ENCODE data around the gene TTLL10. TPM values are rescaled to one million over a fixed set of nuclear protein-coding genes. Genes with fewer than 3 reads are reported as not detected.

TTLL10 gene
- total RNA-seq, 1 experiment from 2014 or later, result 0.68 TPM

DNA sequence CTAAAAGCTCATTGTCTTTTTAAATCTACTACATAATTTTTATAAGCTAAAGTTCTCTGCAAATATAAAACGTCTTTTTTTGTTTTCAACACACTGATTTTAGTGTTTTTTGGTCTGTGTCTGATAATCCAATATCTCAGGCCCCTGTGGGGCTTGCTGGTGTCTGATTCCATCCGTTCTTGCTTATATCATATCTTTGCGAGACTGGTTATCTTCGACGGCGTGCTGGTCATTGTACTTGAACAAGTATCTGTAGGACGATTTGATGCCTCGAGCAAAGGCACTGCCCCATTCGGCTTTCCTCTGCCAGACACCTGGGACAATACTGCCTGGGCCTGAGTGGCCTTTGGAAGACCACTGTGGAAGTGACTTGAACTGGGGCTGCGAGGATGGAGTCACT is 18.4 kb upstream of the TTLL10 start:
- Histone ChIP-seq H2BK20ac (ENCODE audit: low read depth, low read length, poor library complexity, severe bottlenecking) (no peak overlapping the region), H3K4me2 (ENCODE audit: insufficient read depth, insufficient read length, low read length) (no peak overlapping the region), H3K4me1 (ENCODE audit: insufficient read depth, low read length) (no peaks in the 10 kb centered on the region), H4K5ac (ENCODE audit: insufficient read length, low read depth, low read length) (no peak overlapping the region), H3K23ac (ENCODE audit: insufficient read length, low read depth, low read length) (no peak overlapping the region), H2BK5ac (ENCODE audit: insufficient read length, low read length) (no peak overlapping the region), H2BK15ac (ENCODE audit: low read depth, low read length) (no peak overlapping the region), H3K79me1 (ENCODE audit: insufficient read depth, low read depth, low read length, poor library complexity, severe bottlenecking) (no peaks in the 10 kb centered on the region), H3K4ac (ENCODE audit: low read depth, low read length) (no peak overlapping the region), H3K9me3 (ENCODE audit: control insufficient read depth, low read depth, low read length) (no peaks in the 10 kb centered on the region), H4K8ac (replicated peaks; ENCODE audit: insufficient read length, low read depth, low read length) (no peak overlapping the region), H4K20me1 (ENCODE audit: control insufficient read depth, insufficient read depth, insufficient read length) (no peaks in the 10 kb centered on the region), H2BK12ac (ENCODE audit: insufficient read length, low read depth, low read length) (no peak overlapping the region), H3K18ac (ENCODE audit: insufficient read length, low read depth, low read length) (no peak overlapping the region), H4K91ac (ENCODE audit: insufficient read length, low read depth, low read length) (no peak overlapping the region), H2BK120ac (ENCODE audit: low read depth, low read length, poor library complexity, severe bottlenecking) (no peak overlapping the region), H3K27me3 (ENCODE audit: insufficient read depth, low read length) (no peaks in the 10 kb centered on the region), H2AK5ac (ENCODE audit: insufficient read length, low read length) (no peak overlapping the region), H3K9ac (ENCODE audit: extremely low read depth, insufficient read length, low read length) (no peak overlapping the region), H3T11ph (ENCODE audit: low read length) (no peak overlapping the region), H3K56ac (ENCODE audit: insufficient read length, low read depth, low read length) (no peak overlapping the region), H3K23me2 (ENCODE audit: insufficient read length, low read depth, low read length, poor library complexity, severe bottlenecking) (peaks cover 5% of the 10 kb centered on the region), H3K79me2 (ENCODE audit: insufficient read depth, low read length) (no peaks in the 10 kb centered on the region), H3K14ac (ENCODE audit: insufficient read depth, low read length) (no peak overlapping the region), H3K27ac (ENCODE audit: insufficient read length, low read depth, low read length) (no peak overlapping the region), H2AFZ (ENCODE audit: low read length) (no peak overlapping the region)
- TF ChIP-seq, protein P1, sequence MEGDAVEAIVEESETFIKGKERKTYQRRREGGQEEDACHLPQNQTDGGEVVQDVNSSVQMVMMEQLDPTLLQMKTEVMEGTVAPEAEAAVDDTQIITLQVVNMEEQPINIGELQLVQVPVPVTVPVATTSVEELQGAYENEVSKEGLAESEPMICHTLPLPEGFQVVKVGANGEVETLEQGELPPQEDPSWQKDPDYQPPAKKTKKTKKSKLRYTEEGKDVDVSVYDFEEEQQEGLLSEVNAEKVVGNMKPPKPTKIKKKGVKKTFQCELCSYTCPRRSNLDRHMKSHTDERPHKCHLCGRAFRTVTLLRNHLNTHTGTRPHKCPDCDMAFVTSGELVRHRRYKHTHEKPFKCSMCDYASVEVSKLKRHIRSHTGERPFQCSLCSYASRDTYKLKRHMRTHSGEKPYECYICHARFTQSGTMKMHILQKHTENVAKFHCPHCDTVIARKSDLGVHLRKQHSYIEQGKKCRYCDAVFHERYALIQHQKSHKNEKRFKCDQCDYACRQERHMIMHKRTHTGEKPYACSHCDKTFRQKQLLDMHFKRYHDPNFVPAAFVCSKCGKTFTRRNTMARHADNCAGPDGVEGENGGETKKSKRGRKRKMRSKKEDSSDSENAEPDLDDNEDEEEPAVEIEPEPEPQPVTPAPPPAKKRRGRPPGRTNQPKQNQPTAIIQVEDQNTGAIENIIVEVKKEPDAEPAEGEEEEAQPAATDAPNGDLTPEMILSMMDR (conservative IDR thresholded peaks at IDR 0.05), result no peak
- no peak for DNase-seq
- H3K27me3 Mint-ChIP-seq (ENCODE audit: low read depth), result peaks cover 43% of the 10 kb centered on the region
- peaks cover 29 to 36% of the 10 kb centered on the region in 2 experiments for H3K9me3 Mint-ChIP-seq
- H3K36me3 Mint-ChIP-seq (ENCODE audit: insufficient read depth in 1 of 3, low read depth in 3 of 3), result peaks cover 6 to 20% (median 18%) of the 10 kb centered on the region in 3 experiments; a peak in 6 of 7 replicates
- H3K4me3 Mint-ChIP-seq, result no peak overlapping the region
- no CpG with 5 or more reads among the region's 10 CpGs for WGBS (ENCODE audit: extremely low coverage, insufficient read length, low lambda C conversion rate)
- H3K27ac Mint-ChIP-seq, result no peak overlapping the region; a peak in 1 of 7 replicates
- peaks cover 0 to 3% of the 10 kb centered on the region in 2 experiments; a peak in 3 of 4 replicates for H3K4me1 Mint-ChIP-seq

Data from H9 (cell line).